Keratinocyte (primary cell): ENCODE results near the gene NEUROD1. TPM values are rescaled to one million over a fixed set of nuclear protein-coding genes. Genes with fewer than 3 reads are reported as not detected.

Experiments
- DNase-seq: peaks from one replicate; pipeline ENCODE4 v3.0.0-alpha.2; 2011; ENCODE audit warnings: low read depth, missing footprints, low spot score
- FAIRE-seq: peaks from 2 replicates; lab custom pipeline; 2011; peaks lifted over from hg19 to GRCh38; lab: Jason Lieb, UNC
- H2AFZ ChIP-seq: 2 replicates; pipeline ENCODE4 v1.6.0; 2012; ENCODE audit warnings: low read length, control low read depth, inconsistent platforms; ENCODE audit not compliant: control insufficient read depth
- H3K27ac ChIP-seq: 2 replicates; pipeline ENCODE4 v1.5.1; 2011; ENCODE audit warnings: low read length; ENCODE audit not compliant: control insufficient read depth, insufficient read depth
- H3K27me3 ChIP-seq: 3 replicates; pipeline ENCODE4 v1.6.0; 2011; ENCODE audit warnings: low read length; ENCODE audit not compliant: control insufficient read depth, insufficient read depth; ENCODE audit errors: extremely low read depth
- H3K36me3 ChIP-seq, 2 experiments: 2 replicates in 1 of 2; 3 replicates in 1 of 2; pipeline ENCODE4 v1.5.1; 2011; ENCODE audit warnings: low read length in 2 of 2, mild to moderate bottlenecking in 1 of 2; ENCODE audit not compliant: control insufficient read depth in 2 of 2, insufficient read depth in 2 of 2; ENCODE audit errors: extremely low read depth in 1 of 2
- H3K4me1 ChIP-seq: 3 replicates; pipeline ENCODE4 v1.5.1; 2011; ENCODE audit warnings: low read length; ENCODE audit not compliant: control insufficient read depth, insufficient read depth; ENCODE audit errors: extremely low read depth
- H3K4me2 ChIP-seq: 3 replicates; pipeline ENCODE4 v1.6.0; 2011; ENCODE audit warnings: low read depth, low read length; ENCODE audit not compliant: control insufficient read depth, insufficient read depth; ENCODE audit errors: extremely low read depth
- H3K4me3 ChIP-seq, 3 experiments: fragments of 200-600 bp in 1 of 3; sonication (generic) in 1 of 3; 2 replicates in 2 of 3; 3 replicates in 1 of 3; pipeline ENCODE4 v1.5.1; 2011 to 2016; ENCODE audit warnings: low read length in 3 of 3, mild to moderate bottlenecking in 3 of 3, control low read depth in 2 of 3, inconsistent platforms in 1 of 3, low read depth in 1 of 3, mixed read lengths in 1 of 3, mixed run types in 1 of 3, moderate library complexity in 1 of 3; ENCODE audit not compliant: control insufficient read depth in 2 of 3, insufficient read depth in 2 of 3; ENCODE audit errors: extremely low read depth in 1 of 3
- H3K79me2 ChIP-seq: 2 replicates; pipeline ENCODE4 v1.6.0; 2012; ENCODE audit warnings: low read length; ENCODE audit not compliant: control insufficient read depth, insufficient read depth
- H3K9ac ChIP-seq: 3 replicates; pipeline ENCODE4 v1.6.0; 2011; ENCODE audit warnings: low read length; ENCODE audit not compliant: control insufficient read depth, insufficient read depth; ENCODE audit errors: extremely low read depth
- H3K9me1 ChIP-seq: 3 replicates; pipeline ENCODE4 v1.6.0; 2011; ENCODE audit warnings: low read length; ENCODE audit not compliant: control insufficient read depth, insufficient read depth; ENCODE audit errors: extremely low read depth
- H3K9me3 ChIP-seq: 2 replicates; pipeline ENCODE4 v1.5.1; 2012; ENCODE audit warnings: low read depth, low read length; ENCODE audit not compliant: control insufficient read depth
- H4K20me1 ChIP-seq: 3 replicates; pipeline ENCODE4 v1.6.0; 2011; ENCODE audit warnings: low read length; ENCODE audit not compliant: control insufficient read depth, insufficient read depth; ENCODE audit errors: extremely low read depth
- CTCF ChIP-seq, 3 experiments: IDR thresholded peaks in 1 of 3; conservative IDR thresholded peaks in 1 of 3; optimal IDR thresholded peaks in 1 of 3; 2 replicates in 2 of 3; 3 replicates in 1 of 3; pipeline versions ENCODE3 to v1.5.1; 2011; ENCODE audit warnings: low read length in 3 of 3, mild to moderate bottlenecking in 3 of 3, moderate library complexity in 2 of 3, control low read depth in 1 of 3, inconsistent platforms in 1 of 3; ENCODE audit not compliant: insufficient read depth in 2 of 3; ENCODE audit errors: extremely low read depth in 1 of 3
- EZH2 ChIP-seq: IDR thresholded peaks from one replicate; pipeline ENCODE4 v1.6.1; 2012; ENCODE audit warnings: inconsistent platforms, mild to moderate bottlenecking, low read length, moderate library complexity
- dilution Hi-C: fragments of 300-500 bp; cut with MboI; formaldehyde crosslinking; loops from one replicate; pipeline ENCODE4 v1.7.0; 2020; ENCODE audit warnings: low sequenced_read_pairs; ENCODE audit not compliant: extremely low pct_ligation_motif_present
- polyA plus RNA-seq, 5 experiments: library from polyadenylated mRNA; depleted of rRNA in 3 of 5; stranded (reverse) in 3 of 5; stranded (forward) in 1 of 5; unstranded in 1 of 5; fragments of >200 nt; gene quantifications; 1 replicate in 1 of 5; 2 replicates in 3 of 5; 3 replicates in 1 of 5; pipeline versions ENCODE4 v1.2.1 to v1.2.3, GENCODE V29; 2011 to 2012; ENCODE audit warnings: missing spikeins in 2 of 5, low read depth in 1 of 5, low replicate concordance in 1 of 5

Gene NEUROD1
- polyA plus RNA-seq, 1 donor (not counting 4 experiments of a cell fraction or from before 2014, with no cell fraction given), result not detected

- H3K9ac ChIP-seq, result no peak overlapping the region
- no peaks in the 10 kb centered on the region for H3K79me2 ChIP-seq
- H3K4me2 ChIP-seq, result no peak overlapping the region
- H3K4me1 ChIP-seq, result no peaks in the 10 kb centered on the region
- H2AFZ ChIP-seq, result no peak overlapping the region
- H3K27me3 ChIP-seq, result no peaks in the 10 kb centered on the region
- no peaks in the 10 kb centered on the region for H3K9me1 ChIP-seq
- no peak for TF ChIP-seq EZH2
- no peak for TF ChIP-seq CTCF (optimal IDR thresholded peaks at IDR 0.05 in 1 of 3, IDR thresholded peaks at IDR 0.05 in 1 of 3, conservative IDR thresholded peaks at IDR 0.05 in 1 of 3; ENCODE audit: extremely low read depth in 1 of 3, insufficient read depth in 2 of 3, low read length in 3 of 3)
- H3K36me3 ChIP-seq, result no peaks in the 10 kb centered on the region
- no peaks in the 10 kb centered on the region for H4K20me1 ChIP-seq
- FAIRE-seq (no peak), DNase-seq (no peak)
- no peak overlapping the region for H3K27ac ChIP-seq
- dilution Hi-C loops, result no loop called here
- no peaks in the 10 kb centered on the region for H3K9me3 ChIP-seq
- no peak overlapping the region for H3K4me3 ChIP-seq
These were observed 44.3 kb upstream of the NEUROD1 start for GRCh38 chr2:181724662-181725061.

DNA sequence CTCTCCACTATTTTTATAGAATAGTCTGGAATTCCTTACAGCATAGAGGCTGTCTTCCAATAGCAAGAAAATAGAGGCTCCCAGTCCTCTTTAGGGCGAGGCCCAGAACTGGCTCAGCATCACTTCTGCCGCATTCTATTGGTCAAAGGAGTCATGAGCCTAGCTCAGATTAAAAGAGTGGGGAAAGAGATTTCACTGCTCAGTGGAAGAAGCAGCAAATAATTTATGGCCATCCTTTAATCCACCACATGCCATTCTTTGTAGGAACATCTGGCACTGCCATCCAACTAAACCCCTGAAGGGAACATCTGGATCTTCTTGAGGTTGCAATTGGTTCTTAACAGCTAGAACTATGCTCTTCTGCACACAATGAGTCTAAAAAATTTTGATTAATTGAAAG, 43.4 kb upstream of the NEUROD1 start:
- no peaks in the 10 kb centered on the region for H3K9me1 ChIP-seq
- H2AFZ ChIP-seq, result no peak overlapping the region
- H3K9me3 ChIP-seq, result no peaks in the 10 kb centered on the region
- no peaks in the 10 kb centered on the region for H3K36me3 ChIP-seq
- H3K27me3 ChIP-seq, result no peaks in the 10 kb centered on the region
- no peak for FAIRE-seq
- H3K4me3 ChIP-seq, result no peak overlapping the region
- dilution Hi-C loops, result no loop called here
- DNase-seq, result no peak
- H3K27ac ChIP-seq, result no peak overlapping the region
- no peak overlapping the region for H3K4me2 ChIP-seq
- H3K79me2 ChIP-seq, result no peaks in the 10 kb centered on the region
- no peaks in the 10 kb centered on the region for H4K20me1 ChIP-seq
- no peaks in the 10 kb centered on the region for H3K4me1 ChIP-seq
- TF ChIP-seq CTCF (optimal IDR thresholded peaks at IDR 0.05 in 1 of 3, IDR thresholded peaks at IDR 0.05 in 1 of 3, conservative IDR thresholded peaks at IDR 0.05 in 1 of 3; ENCODE audit: extremely low read depth in 1 of 3, insufficient read depth in 2 of 3, low read length in 3 of 3) (no peak), EZH2 (no peak)
- H3K9ac ChIP-seq, result no peak overlapping the region
